DMS 273 (cell line): ENCODE data around the gene KLF3.

Experiments
- DNase-seq: peaks from one replicate; lab custom pipeline; 2025; ENCODE audit not compliant: unreplicated experiment; lab: John Stamatoyannopoulos, UW

KLF3 gene

GRCh38 chr4:38673130-38673978 is 9.4 kb downstream of the KLF3 start:
- DNase-seq: peak; percentile 79

DNA sequence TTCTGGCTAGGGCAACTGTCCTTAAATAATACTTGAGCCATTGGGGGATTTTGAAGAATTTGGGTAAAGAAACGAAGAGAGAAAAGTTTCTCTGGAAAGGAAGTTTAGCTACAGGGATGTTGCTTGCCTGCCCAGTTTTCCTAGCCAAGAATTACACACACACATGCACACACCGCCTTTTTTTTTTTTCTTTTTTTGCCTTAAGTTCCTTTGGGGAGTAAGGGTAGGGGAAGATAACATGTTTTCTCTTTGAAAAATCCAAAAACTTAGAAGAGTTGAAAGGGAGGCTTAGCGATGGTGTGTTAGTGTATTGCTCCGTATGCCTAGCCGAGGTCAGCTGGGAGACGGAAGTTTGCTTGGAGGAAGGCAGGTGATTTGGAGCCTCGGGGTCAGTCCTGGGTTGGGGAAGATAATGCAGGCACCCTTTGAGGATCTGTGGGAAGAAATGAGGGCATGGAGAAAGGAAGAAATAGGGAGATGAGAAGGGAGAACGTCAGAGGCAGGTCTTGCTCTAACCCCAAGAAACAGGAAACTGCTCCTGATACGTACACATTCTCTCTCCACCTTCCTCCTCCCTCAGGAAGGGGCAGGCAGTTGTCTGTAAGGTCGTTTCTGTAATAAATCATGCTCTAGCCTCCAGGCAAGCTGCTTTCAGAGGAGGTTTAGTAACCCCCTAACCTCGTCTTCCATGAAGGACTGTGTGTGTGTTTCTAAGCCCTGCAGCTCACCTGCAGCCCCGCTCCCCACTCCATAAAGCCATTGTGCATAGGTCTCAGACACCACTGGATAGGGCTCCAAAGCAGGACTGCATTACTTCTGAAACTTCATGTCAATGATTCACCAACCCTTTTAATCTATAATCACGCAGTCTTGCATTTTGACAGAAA is 10.5 kb downstream of the KLF3 start:
- DNase-seq: peak; percentile 34

DNA sequence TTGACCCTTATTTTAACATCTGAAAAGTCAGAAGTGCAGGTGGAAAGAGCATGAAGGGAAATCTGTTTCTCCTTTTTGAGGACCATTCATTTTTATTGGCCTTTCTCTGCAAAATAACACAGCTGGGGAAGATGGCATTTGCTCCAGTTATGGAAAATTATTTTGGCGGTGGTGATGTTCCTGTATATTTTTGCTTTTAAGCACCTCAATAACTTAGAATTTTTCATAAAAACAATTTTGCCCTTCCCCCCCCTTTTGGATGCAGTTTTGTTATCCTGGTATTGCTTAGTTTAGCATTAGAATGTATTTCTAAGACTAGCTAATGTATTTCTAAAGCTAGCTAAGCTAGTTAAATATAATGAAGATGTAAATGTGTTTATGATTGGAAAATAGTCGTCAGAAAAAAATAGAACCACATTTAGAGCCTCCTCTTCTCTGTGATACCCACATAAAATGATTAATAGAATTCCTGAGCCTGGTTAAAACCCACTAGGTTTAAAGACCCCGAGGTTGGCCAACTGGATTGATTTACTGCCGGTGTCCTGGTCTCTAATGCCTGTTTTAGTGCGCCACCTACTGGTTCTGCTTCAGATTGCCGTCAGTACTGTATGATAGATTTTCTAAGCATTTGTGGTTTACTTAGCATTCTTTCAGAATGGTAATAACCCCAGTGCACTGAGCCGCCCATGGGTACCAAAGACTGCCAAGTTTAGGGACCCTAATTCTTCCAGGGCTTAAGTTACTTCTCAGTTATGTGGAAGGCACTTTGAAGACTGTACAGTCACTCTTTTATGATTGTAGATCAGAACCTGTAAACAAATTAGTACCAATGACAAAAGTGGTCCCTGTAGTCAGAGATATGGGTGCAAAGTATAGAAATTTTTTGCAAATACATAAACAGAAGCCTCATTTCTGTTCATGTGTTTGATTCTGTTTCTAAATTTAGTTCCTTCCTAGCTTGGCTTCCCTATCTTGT is 11.4 kb downstream of the KLF3 start:
- DNase-seq: peak; percentile 82

- no peak for DNase-seq
Measured at GRCh38 chr4:38676986-38677385, 13.0 kb downstream of the KLF3 start.

- no peak for DNase-seq
Measured at GRCh38 chr4:38677441-38677840, 13.4 kb downstream of the KLF3 start.

- no peak for DNase-seq
Measured at GRCh38 chr4:38678078-38678477, 14.1 kb downstream of the KLF3 start.

DNA sequence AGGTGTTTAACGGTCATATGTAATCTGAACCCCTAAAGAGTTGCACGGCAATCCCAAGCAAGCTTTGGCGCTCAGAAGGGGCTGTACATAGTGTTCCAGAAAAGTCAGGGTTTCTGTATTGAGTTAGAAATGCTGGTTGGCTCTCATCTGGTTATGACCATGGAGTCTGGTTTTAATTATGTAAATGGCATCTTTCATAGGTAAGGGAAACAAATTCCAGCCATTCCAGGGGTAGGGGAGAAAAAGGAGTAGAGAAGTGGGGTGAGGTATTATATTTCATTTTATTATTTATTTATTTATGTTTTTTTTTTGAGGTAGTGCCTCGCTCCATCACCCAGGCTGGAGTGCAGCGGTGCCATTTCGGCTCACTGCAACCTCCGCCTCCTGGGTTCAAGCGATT is 15.9 kb downstream of the KLF3 start:
- no peak for DNase-seq

DNA sequence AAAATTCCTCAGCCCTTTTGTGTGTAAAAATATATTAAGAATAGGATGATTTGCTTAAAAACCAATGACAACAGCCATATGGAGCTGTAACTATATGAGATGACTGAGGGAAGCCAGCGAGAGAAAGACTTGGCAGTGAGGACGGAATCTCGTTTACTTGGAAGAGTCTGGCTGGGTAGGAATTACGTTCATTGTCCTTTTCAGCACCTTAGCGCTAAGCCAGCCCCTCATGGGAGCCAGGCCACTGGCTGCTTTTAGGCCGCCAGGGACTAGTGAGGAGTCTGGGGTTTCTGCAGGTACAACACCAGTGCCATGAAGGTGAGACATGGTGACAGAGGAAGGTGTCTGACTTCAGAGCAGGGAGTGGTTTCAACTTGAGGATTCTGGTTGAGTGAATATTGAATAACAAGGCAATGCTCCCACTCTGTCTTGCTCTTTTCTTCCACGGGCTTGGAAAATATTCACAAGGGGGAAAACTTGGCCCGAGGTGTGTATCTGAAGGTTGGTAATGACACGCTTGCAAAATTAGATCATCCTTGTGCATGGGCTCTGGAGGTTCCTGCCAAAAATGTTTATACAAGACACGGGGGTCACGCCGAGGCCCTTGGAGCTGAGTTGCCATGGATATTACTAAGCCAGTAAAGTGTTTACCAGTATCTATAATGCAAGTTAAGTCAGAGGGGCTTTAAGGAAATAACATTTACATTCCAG is 17.4 kb downstream of the KLF3 start:
- no peak for DNase-seq

DNA sequence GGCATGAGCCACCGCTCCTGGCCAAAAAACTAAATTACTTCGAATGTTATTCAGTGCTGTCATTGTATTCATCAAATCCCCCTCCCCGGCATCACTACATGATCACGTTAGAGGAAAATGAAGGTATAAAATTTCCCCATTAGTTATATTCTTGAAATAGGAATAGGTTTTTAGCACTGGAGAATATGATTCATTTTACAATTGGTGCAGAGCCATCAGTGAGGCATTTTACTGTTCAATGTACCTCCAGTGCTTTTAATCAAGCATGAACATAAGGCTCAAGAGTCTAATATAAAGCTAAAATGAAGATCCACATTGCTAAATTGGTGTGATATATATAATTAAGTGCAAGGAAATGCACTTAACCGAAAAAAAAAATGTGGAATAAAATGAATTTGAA is 18.3 kb downstream of the KLF3 start:
- DNase-seq: no peak

GRCh38 chr4:38683276-38683675 is 19.3 kb downstream of the KLF3 start:
- no peak for DNase-seq

DNA sequence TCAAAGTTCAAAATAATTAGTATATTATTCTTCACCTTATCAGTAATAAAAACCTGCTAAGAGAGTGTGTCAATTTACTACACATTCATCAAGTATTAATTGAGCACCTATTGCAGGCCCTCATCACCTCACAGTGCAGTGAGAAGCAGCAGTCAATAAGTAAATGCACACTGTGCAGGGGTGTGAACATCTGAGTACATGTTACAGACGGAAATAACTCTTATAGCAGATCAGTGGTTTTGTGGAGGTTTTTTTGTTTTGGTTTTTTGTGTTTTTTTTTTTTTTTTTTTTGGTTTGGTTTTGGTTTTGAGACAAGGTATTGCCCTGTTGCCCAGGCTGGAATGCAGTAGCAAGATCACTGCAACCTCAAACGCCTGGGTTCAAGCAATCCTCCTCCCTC is 20.3 kb downstream of the KLF3 start:
- DNase-seq: no peak

DNA sequence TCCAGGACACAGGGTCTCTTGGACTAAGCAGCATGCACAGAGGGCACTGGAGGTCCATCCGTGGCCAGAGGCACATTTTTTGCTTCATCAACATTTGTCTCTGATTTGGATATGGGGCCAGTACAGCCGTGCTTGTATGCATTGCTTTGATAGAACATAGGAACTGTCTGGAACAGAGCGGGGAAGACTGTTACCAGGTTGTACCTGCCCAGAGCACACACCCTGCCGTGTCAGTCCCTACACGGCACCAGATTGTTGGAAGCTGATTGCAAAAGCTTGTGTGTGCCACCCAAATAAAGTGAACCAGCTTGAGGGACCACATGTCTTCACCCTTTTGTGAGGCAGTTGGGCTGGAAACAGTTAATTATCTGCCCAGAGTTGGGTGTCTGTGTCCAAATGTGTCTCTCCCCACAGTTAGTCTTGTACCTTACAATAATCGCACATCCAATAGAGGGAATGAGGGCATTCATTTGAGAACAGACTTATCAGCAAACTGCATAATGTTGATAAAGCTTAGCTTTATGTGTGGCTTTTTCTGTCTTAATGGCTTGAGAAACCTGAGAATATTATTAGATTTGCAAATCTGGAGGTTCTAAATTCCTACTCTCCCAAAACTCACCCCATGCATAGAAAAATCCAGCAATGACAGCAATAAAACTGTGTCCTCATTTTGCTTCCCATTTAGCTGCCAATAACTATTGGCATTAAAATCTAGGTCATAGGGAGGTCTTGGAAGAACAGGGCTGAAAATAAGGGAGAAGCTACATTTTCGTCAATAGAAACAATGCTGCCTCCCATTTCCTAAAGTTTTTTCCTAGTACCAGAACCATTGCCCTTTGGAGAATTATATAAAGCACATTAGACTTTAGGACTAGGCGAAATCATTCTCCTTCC is 21.2 kb downstream of the KLF3 start:
- DNase-seq: no peak

DNA sequence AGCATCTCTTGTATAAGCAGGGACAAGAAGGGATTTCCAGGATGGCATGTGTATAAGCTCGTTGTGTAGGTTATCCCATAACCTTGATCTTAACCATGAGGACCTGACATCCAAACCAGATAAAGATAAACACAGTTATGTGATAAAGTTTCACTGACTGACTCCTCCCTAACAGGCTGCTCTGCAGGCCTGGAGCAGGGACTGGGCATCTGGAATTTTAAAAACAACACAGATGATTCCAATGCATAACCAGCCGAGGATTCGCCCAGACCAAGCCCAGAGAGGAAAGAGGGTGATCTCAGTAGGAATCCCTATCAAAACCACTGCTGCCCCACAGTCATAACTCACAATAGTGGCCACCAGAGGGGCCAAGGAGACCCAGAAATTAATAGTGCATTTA is 22.7 kb downstream of the KLF3 start:
- DNase-seq: no peak

DNA sequence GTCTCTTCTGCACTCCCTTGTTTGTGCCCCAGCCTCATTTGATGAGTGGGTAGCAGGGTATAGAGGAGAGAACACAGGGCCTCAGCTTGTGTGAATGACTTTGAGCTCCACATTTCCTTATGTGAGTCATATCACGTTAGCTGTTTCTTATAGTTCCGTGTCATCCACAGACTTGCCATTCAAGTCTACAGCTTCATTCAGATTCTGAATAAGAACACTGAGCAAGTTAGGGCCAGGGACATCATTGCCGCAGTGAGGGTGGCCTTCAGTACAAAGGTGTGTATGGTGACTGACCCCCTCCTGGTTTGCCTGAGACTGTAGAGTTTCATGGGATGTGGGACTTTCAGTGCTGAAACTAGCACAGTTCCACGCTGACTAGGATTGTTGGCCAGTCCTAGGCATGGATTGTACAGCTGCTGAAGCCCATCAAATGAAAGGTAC is 23.6 kb downstream of the KLF3 start:
- DNase-seq: no peak

- DNase-seq: no peak
Measured at GRCh38 chr4:38688676-38689355, 24.8 kb downstream of the KLF3 start.

DNA sequence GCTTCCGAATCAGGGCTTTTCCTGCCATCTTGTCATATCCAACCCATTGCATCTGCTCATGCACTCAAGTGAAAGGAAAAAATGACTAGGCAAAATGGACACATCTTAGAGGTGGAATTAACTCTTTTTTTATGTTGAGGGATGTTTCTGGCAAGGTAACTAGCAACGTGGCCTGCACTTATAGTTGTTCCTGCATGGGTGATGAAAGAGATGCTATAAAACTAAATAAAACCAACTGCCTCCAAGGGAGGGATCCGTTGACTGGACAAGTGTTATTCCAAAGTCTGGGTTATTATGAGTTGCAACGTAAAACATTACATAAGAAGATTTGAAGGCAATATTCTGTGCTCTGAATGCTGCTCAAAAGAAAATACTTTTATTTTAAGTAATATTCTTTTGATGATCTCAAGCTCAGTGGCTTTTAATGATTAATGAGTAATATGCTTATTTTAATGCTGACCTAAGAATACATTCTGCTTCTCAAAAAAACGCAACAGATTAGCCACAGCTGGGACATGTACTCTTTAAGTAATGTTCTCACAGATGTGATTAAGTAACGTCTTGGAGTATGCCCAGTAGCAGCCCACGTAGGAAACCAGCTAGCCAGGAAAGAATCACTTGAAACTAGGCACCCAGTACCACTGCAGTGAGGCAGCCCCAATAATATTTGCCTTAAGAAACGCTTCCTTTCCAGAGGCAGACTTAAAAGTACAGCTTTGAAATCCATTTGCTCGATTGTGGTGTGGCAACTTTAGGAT is 27.4 kb downstream of the KLF3 start:
- DNase-seq: no peak

GRCh38 chr4:38692421-38692820 is 28.4 kb downstream of the KLF3 start:
- no peak for DNase-seq

DNA sequence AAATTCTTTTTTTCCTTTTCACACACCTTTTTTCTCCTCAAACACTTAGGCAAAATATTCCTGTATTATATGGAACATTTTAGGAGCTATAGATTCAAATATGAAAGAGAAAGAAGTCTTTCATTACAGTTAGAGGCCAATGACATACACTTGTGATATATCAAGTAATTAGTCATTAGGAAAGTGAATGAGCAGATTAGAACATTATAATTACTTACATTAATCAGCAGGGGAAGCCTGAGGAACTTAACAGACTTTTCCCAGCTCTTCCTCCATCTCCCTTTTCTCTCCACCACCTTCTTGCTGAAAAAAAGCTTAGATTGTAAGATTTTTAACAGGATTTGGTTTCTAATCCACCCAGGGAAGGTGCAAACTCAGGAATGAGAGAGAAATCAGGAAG is 29.6 kb downstream of the KLF3 start:
- DNase-seq: no peak
